Right atrium auricular region (tissue), 2 donors: ENCODE results near the gene CREM. TPM values are rescaled to one million over a fixed set of nuclear protein-coding genes. Genes with fewer than 3 reads are reported as not detected.
A peak's percentile ranks its signal among the peaks of the same experiment; 100 is the strongest.
"Not testable (repeated sequence)": the region's sequence is repeated elsewhere in the genome, so short reads cannot be mapped to it uniquely, and the experiment has no call there.

ENCODE experiments used
- DNase-seq: peaks from one replicate; pipeline ENCODE4 v3.0.0-alpha.2; 2019; ENCODE audit warnings: low spot score
- H3K27ac ChIP-seq, 2 donors: fragments of 200-600 bp; sonication (generic); 1 replicate in 1 of 2; 2 replicates in 1 of 2; pipeline ENCODE4 v1.5.1; 2016 to 2019
- H3K27me3 ChIP-seq, 2 donors: fragments of 200-600 bp; sonication (generic); one replicate each; pipeline versions ENCODE4 v1.5.1 to v1.6.0; 2017 to 2019
- H3K36me3 ChIP-seq: fragments of 200-600 bp; sonication (generic); one replicate; pipeline ENCODE4 v1.5.1; 2016
- H3K4me1 ChIP-seq, 2 donors: fragments of 200-600 bp; sonication (generic); one replicate each; pipeline versions ENCODE4 v1.5.1 to v1.6.0; 2017 to 2019
- H3K4me3 ChIP-seq, 2 donors: fragments of 200-600 bp; sonication (generic); 1 replicate in 1 of 2; 2 replicates in 1 of 2; pipeline ENCODE4 v1.5.1; 2017 to 2019; ENCODE audit warnings: mild to moderate bottlenecking in 1 of 2, moderate library complexity in 1 of 2
- H3K9me3 ChIP-seq, 2 donors: fragments of 200-600 bp; sonication (generic); one replicate each; pipeline ENCODE4 v1.5.1; 2019
- total RNA-seq, 2 donors: library from RNA; depleted of rRNA; stranded (reverse); fragments of >200 nt; gene quantifications; one replicate each; pipeline ENCODE4 v1.1.0, GENCODE V29; 2016
- TF ChIP-seq, protein P1 (sequence below), 2 donors: fragments of 200-600 bp; sonication (generic); IDR thresholded peaks; one replicate each; pipeline ENCODE4 v1.5.1; 2019; ENCODE audit warnings: antibody characterized with exemption in 2 of 2

CREM gene
- total RNA-seq, 2 donors from 2014 or later: 33.4 to 39.9 TPM

DNA sequence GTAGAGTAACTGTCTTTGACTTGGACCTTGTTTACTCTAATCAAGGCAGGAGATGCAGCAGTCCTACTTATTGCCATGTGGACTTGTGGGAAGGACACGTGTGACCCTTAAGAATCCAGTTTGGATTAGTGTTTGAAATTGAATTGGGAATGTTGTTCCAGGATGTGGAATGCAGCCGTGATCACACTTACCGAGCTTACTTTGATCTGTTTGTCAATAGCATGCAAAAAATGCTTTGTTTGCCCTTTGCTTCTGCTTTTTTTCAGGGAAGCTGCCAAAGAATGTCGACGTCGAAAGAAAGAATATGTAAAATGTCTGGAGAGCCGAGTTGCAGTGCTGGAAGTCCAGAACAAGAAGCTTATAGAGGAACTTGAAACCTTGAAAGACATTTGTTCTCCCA lies 84.7 kb downstream of the CREM start:
- Histone ChIP-seq H3K27ac (no peak overlapping the region), H3K27me3 (no peaks in the 10 kb centered on the region), H3K36me3 (peaks cover 7% of the 10 kb centered on the region), H3K4me1 (peaks cover 0 to 4% of the 10 kb centered on the region in 2 donors), H3K9me3 (no peaks in the 10 kb centered on the region), H3K4me3 (no peak overlapping the region)
- TF ChIP-seq, protein P1, sequence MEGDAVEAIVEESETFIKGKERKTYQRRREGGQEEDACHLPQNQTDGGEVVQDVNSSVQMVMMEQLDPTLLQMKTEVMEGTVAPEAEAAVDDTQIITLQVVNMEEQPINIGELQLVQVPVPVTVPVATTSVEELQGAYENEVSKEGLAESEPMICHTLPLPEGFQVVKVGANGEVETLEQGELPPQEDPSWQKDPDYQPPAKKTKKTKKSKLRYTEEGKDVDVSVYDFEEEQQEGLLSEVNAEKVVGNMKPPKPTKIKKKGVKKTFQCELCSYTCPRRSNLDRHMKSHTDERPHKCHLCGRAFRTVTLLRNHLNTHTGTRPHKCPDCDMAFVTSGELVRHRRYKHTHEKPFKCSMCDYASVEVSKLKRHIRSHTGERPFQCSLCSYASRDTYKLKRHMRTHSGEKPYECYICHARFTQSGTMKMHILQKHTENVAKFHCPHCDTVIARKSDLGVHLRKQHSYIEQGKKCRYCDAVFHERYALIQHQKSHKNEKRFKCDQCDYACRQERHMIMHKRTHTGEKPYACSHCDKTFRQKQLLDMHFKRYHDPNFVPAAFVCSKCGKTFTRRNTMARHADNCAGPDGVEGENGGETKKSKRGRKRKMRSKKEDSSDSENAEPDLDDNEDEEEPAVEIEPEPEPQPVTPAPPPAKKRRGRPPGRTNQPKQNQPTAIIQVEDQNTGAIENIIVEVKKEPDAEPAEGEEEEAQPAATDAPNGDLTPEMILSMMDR (IDR thresholded peaks at IDR 0.05): no peak
- no peak for DNase-seq

DNA sequence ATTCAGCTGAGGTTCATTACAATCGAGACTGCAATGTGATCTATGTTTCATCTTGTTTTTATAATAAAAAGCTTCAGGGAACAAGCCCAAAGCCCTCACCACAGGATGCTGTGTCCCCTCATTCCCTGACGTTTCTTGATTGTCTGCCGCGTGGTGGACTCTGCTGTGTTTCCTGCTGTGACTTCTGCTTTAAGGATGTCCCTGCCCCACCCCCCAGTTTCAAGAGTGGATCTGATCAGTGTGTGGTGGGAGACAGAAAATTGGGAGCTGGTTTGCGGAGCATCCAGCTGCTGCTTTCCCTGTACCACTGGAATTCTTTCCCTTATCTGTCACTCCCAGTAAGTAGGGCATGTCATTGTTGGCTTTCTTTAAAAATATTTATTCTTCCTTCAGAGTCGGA lies 86.2 kb downstream of the CREM start:
- Histone ChIP-seq H3K36me3 (peaks cover 7% of the 10 kb centered on the region), H3K4me1 (peaks cover 0 to 19% of the 10 kb centered on the region in 2 donors), H3K27ac (no peak overlapping the region), H3K9me3 (no peaks in the 10 kb centered on the region), H3K4me3 (no peak overlapping the region), H3K27me3 (no peaks in the 10 kb centered on the region)
- DNase-seq: no peak
- TF ChIP-seq, protein P1 (IDR thresholded peaks at IDR 0.05): no peak

DNA sequence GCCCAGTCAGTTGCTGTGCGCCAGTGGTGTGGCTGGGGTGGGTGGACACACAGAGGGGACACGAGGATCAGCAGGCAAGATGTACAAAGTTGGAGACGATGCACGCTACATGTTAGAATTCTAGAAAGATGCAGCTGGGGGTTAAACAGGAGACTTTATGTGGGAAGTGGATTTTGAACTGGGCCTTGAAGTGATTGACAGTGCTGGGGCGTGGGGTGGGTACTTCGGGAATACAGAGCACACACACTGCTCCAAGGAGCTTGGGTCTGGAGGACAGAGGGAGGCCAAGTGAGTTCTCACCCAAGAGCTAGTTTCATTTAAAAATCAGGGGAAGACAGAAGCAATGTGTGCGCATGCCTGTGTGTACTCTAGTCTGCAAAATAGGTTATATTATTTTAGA lies 87.1 kb downstream of the CREM start:
- H3K4me1 ChIP-seq: peaks cover 0 to 24% of the 10 kb centered on the region in 2 donors
- H3K4me3 ChIP-seq: no peak overlapping the region
- peaks cover 7% of the 10 kb centered on the region for H3K36me3 ChIP-seq
- TF ChIP-seq, protein P1 (IDR thresholded peaks at IDR 0.05): no peak
- H3K27me3 ChIP-seq: no peaks in the 10 kb centered on the region
- no peaks in the 10 kb centered on the region for H3K9me3 ChIP-seq
- no peak overlapping the region for H3K27ac ChIP-seq
- DNase-seq: no peak

DNA sequence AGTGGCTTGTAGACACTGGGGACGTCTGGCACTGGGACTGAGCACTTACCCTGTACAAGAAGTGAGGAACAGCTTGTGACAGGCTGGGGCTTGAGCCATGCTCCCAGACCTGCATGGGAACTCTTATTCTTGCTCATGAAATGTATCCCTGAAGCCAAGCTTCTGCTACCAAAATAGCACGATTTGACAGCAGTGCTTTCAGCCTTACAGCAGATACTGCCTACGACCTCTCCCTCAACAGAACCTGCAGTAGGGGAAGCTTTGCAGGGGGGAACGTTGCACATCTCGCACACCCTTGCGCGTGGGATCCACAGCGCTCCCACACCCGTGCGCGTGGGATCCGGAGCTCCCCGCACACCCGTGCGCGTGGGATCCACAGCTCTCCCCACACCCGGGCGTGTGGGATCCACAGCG lies 88.0 kb downstream of the CREM start:
- TF ChIP-seq, protein P1 (IDR thresholded peaks at IDR 0.05): no peak
- no peak overlapping the region for H3K4me3 ChIP-seq
- no peaks in the 10 kb centered on the region for H3K9me3 ChIP-seq
- DNase-seq: no peak
- H3K36me3 ChIP-seq: peaks cover 7% of the 10 kb centered on the region
- peaks cover 0 to 24% of the 10 kb centered on the region in 2 donors for H3K4me1 ChIP-seq
- no peak overlapping the region for H3K27ac ChIP-seq
- H3K27me3 ChIP-seq: no peaks in the 10 kb centered on the region

DNA sequence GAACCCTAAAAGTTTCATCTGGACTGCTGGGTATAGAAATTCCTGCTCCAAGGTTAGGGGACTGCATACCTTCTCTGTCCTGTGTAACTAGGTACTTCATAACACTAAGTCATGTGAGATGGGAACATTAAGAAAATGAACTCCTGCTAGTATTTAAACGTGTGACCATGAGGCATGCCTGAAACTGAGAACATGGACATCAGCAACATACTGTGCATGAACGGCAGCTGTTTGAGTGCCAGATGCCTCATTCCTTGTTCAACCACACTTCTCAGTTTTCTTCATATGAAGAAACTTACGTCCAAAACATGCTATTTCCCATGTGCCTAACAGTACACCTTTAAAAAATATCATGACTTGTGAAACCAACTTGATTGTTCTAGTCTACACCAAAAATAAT lies 88.5 kb downstream of the CREM start:
- Histone ChIP-seq H3K9me3 (no peaks in the 10 kb centered on the region), H3K27me3 (no peaks in the 10 kb centered on the region), H3K4me1 (peaks cover 0 to 24% of the 10 kb centered on the region in 2 donors), H3K4me3 (no peak overlapping the region), H3K36me3 (peaks cover 7% of the 10 kb centered on the region), H3K27ac (no peak overlapping the region)
- no peak for DNase-seq
- TF ChIP-seq, protein P1 (IDR thresholded peaks at IDR 0.05): no peak

DNA sequence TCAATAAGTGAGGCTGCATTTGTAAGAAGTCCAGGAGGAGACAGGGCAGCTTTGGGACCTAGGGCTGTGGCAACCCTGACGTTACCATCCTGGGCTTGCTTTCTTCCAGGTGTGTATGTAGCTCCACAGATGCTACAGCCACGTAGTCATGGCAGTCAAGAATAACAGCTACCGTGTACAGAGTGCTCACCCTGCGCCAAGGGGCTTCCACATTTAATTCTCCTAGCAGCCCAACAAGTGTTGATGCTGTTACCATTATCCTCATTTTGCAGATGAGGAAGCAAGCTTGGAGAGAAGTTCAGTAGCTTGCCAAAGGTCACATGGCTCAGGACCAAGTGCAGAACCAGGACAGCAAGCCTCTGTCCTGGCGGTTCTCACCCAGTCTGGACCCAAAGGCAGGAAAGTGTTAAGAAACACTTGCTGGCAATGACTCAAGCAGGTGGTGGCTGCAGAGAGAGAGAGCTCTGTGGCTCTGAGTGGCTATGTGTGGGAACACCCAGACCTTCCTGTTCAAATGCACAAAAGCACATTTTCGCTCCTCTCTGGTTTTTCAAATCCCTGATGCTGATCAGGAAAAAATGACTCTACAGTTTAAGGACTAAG lies 89.8 kb downstream of the CREM start:
- no peak for DNase-seq
- H3K27me3 ChIP-seq: no peaks in the 10 kb centered on the region
- TF ChIP-seq, protein P1 (IDR thresholded peaks at IDR 0.05): no peak
- H3K36me3 ChIP-seq: peaks cover 6% of the 10 kb centered on the region
- H3K4me1 ChIP-seq: peaks cover 0 to 24% of the 10 kb centered on the region in 2 donors
- peak overlapping the region; percentile 65 to 68 for H3K27ac ChIP-seq
- H3K9me3 ChIP-seq: no peaks in the 10 kb centered on the region
- H3K4me3 ChIP-seq: no peak overlapping the region

DNA sequence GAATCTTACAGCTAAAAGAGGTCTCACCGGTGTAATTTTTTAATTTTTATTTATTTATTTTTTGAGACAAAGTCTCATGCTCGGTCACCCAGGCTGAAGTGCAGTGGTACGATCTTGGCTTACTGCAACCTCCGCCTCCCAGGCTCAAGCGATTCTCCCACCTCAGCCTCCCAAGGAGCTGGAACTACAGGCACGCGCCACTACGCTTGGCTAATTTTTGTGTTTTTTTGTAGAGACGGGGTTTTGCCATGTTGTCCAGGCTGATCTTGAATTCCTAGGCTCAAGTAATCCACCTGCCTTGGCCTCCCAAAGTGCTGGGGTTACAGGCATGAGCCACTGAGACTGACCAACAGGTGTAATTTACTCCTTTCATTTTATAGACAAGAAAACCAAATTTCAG lies 90.3 kb downstream of the CREM start:
- not testable (repeated sequence) for H3K4me3 ChIP-seq, H3K36me3 ChIP-seq, H3K9me3 ChIP-seq, H3K27me3 ChIP-seq, DNase-seq
- Histone ChIP-seq H3K4me1 (peaks cover 0 to 24% of the 10 kb centered on the region in 2 donors), H3K27ac (peak overlapping the region; percentile 65 to 68)
